GM19193 (cell line): ENCODE results near the gene AP2B1.

Experiments
- POLR2A ChIP-seq: IDR thresholded peaks from 4 replicates; pipeline ENCODE4 v1.6.1; 2011; ENCODE audit not compliant: insufficient read depth, insufficient read length; ENCODE audit errors: extremely low read depth

The AP2B1 gene

GRCh38 chr17:35660902-35661301 is 73.8 kb downstream of the AP2B1 start:
- TF ChIP-seq POLR2A, result no peak

- TF ChIP-seq POLR2A, result no peak
Measured at GRCh38 chr17:35664685-35665084, 77.6 kb downstream of the AP2B1 start.

DNA sequence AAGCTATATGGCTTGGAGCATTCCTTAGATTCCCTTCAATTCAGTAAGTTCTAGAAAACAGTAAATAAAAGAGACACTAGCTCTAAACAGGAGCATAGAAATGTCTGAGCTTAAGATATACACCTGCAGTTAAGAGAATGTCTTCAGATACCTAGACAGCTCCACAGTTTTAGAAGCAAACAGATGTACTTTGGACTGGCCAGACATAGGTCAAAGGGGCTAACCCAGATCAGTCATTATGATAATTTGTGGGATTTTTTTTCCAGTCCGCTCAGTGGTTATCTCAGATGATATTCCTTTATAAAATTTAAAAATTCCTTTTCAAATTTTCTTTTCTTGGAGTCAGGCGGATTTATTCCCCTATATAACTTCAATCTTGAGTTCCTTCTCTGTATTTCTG is 78.5 kb downstream of the AP2B1 start:
- no peak for TF ChIP-seq POLR2A

DNA sequence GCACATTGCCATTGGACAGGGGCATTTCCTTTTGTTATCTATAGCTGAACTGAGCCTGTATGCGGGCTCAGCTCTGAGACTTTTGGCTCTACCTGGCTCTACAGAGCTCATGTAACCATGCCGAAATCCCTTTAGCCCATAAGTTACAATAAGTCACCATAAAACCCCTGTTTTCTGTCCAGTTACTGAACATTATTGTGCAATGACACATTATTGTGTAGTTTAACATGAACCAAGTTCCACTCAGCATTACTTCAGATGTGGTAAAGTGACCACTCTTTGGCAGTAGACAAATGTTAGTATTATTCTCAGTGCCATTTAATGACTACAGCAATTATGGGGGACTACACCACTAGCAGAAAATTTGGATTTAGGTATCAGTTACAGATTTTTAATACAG is 78.9 kb downstream of the AP2B1 start:
- no peak for TF ChIP-seq POLR2A

DNA sequence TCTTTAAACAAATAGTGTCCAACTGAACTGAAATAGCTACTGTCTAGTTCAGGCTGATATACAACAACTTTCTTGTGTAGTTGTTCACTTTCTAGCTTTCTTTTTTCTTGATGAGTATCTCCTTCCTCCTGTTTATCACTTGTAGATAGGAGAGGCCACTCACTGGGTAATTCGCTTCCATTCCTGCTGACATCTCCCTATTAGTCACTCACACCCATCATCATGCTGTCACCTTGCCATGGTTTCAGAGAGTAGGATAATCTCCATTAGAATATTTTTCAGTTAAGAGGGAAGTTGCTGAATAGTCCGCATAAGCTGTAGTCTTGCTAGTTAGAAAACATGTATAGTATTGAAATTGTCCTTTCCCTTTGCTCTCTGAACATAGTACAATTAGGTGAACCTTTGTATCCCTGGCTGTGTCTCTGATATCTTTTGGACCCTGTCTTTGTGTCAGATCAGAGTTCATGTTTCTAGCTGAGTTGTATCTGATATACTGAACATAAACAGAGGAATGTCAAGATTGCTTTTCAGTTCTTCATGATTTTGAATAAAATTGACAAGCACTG is 79.9 kb downstream of the AP2B1 start:
- no peak for TF ChIP-seq POLR2A

- no peak for TF ChIP-seq POLR2A
Measured at GRCh38 chr17:35668802-35669201, 81.7 kb downstream of the AP2B1 start.

- TF ChIP-seq POLR2A, result no peak
Measured at GRCh38 chr17:35674552-35674951, 87.4 kb downstream of the AP2B1 start.

- TF ChIP-seq POLR2A, result no peak
Measured at GRCh38 chr17:35676441-35676840, 89.3 kb downstream of the AP2B1 start.

- TF ChIP-seq POLR2A, result no peak
Measured at GRCh38 chr17:35679007-35679682, 92.0 kb downstream of the AP2B1 start.

- no peak for TF ChIP-seq POLR2A
Measured at GRCh38 chr17:35683591-35683990, 96.5 kb downstream of the AP2B1 start.

DNA sequence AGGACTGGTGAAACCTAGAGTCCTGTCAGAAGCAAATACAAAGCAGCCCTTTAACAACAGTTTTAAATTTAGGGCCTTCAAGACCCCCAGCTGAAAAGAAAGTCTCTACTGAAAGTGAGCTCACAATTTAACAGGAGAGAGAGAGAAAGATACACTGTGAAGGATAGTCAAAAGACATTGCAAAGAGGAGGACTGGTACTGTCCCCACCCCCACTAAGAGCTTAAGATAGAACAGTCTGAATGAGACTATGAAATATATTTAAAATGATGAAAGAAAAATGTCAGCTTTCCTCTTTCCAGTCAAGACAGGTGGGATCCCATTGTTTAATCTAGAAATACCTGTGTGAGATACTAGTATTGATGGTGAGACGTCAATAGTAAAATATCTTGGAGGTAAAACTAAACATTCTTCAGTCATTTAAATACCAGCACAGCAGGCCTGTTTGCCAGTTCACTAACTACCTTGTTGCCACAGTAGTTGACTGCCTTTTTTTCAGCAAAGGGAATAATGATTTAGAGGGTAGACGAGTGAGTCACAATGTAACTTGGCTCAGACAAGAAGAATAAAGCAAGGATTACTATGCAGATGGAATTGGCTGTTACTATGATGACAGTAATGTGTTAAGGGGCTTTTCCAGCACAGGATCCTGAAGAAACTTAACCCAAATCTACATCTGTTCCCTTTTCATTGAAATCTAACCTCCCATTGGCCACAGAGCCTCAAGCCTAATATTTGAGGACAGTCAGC is 97.1 kb downstream of the AP2B1 start:
- no peak for TF ChIP-seq POLR2A

- TF ChIP-seq POLR2A, result no peak
Measured at GRCh38 chr17:35692512-35693210, 105.5 kb downstream of the AP2B1 start.

- no peak for TF ChIP-seq POLR2A
Measured at GRCh38 chr17:35693662-35694061, 106.5 kb downstream of the AP2B1 start.

DNA sequence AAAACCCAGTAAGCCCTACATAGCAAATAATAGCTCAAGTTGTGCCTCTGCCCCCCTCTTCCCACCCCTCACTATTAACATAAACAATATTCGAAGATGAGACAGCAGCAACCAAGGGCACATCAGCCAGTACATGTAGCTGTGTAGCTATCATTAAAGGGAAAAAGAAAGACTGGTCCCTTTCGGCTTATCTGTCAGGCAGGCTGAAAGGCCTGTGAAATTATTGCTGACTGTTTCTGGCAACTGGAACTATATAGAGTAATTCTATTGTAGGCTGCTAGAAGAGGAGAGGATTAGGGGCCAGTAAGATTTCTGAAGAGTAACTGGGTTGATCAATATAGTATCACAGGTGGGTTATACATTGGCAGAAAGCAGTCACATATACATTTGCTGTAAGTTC is 107.8 kb downstream of the AP2B1 start:
- TF ChIP-seq POLR2A, result no peak

DNA sequence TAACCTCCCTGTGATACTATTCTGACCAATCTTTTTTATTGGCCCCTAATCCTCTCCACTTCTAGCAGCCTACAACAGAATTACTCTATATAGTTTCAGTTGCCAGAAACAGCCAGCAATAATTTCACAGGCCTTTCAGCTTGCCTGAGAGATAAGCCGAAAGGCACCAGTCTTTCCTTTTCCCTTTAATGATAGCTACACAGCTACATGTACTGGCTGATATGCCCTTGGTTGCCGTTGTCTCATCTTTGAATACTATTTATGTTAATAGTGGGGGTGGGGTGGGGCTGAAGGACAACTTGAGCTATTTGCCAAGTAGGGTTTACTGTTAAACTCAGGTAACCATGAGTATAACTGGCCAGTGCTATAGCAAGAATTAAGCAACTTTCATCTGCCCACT is 108.5 kb downstream of the AP2B1 start:
- TF ChIP-seq POLR2A, result no peak
